Cardiac fibroblast (primary cell): ENCODE results near the gene LRRC63.

Experiments used
- DNase-seq, 2 donors: peaks; one replicate each; pipeline versions ENCODE4 v3.0.0 to v3.0.0-alpha.2; 2010; ENCODE audit warnings: low read depth in 2 of 2
- H3K4me3 ChIP-seq, 2 donors: replicated peaks in 1 of 2; 1 replicate in 1 of 2; 2 replicates in 1 of 2; pipeline ENCODE4 v1.5.1; 2011; ENCODE audit warnings: low read depth in 2 of 2, low read length in 2 of 2, mild to moderate bottlenecking in 2 of 2, moderate library complexity in 1 of 2
- TF ChIP-seq, protein P1 (sequence below): IDR thresholded peaks from one replicate; pipeline ENCODE4 v1.5.1; 2011; ENCODE audit warnings: low read depth, mild to moderate bottlenecking, low read length, inconsistent platforms

The LRRC63 gene

DNA sequence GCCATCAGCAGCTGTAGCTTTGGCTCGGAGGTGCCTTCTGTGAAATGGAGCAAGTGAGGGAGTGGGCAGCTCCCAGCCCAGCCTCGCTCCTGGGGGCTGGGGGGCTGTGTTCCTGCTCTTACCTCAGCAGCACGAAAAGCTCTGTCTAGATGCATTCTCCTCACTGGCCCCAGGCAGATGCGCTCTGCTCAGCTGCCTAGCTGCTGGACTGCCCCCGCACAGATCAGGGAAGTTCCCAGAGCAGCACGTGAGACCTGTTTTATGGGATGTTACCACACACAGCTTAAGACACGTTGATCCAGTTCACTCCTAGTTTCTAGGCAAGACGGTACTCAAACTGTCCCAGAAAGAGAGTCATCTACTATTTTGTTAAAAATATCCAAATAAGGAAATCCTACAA lies 43.4 kb upstream of the LRRC63 start:
- peak; percentile 14 to 41 for DNase-seq
- TF ChIP-seq, protein P1, sequence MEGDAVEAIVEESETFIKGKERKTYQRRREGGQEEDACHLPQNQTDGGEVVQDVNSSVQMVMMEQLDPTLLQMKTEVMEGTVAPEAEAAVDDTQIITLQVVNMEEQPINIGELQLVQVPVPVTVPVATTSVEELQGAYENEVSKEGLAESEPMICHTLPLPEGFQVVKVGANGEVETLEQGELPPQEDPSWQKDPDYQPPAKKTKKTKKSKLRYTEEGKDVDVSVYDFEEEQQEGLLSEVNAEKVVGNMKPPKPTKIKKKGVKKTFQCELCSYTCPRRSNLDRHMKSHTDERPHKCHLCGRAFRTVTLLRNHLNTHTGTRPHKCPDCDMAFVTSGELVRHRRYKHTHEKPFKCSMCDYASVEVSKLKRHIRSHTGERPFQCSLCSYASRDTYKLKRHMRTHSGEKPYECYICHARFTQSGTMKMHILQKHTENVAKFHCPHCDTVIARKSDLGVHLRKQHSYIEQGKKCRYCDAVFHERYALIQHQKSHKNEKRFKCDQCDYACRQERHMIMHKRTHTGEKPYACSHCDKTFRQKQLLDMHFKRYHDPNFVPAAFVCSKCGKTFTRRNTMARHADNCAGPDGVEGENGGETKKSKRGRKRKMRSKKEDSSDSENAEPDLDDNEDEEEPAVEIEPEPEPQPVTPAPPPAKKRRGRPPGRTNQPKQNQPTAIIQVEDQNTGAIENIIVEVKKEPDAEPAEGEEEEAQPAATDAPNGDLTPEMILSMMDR = no peak
- no peak overlapping the region for H3K4me3 ChIP-seq

DNA sequence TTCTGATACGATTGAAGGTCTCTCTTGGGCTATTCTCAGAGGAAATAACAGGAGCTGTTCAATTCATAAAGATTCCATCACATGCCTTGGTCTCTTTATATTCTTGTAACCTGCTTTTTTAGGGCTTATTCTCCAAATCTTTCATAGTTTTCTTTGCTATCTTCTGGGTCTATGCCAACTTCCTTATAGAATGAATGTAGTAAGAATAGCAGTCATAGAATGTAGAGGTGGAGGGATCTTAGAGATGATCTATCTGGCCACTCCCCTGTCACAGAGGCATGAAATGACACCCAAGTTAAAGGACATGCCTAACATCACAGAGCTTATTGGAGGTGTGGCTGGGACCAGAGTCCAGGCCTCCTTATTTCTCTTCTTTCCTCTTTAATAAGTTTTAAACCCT lies 42.9 kb upstream of the LRRC63 start:
- no peak for DNase-seq
- TF ChIP-seq, protein P1 = no peak
- H3K4me3 ChIP-seq = no peak overlapping the region

DNA sequence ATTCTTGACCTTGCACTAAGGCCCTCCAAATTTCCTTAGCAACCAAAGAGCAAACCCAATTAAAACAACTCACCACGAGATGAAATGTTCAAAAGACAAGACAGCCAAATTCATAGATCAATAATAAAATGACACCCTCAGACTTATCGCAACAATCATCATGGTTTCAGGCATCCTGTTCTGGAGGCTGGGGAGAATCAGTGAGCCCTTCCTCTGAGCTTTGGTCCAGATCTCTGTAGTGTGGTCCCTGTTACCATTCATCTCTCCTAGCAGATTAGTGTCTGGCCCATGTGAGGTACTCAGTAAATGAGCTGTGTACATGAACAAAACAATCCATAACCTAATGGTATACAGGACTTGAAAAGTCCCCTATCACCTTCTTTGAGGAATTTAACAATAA lies 42.0 kb upstream of the LRRC63 start:
- no peak overlapping the region for H3K4me3 ChIP-seq
- no peak for DNase-seq
- TF ChIP-seq, protein P1 = no peak

DNA sequence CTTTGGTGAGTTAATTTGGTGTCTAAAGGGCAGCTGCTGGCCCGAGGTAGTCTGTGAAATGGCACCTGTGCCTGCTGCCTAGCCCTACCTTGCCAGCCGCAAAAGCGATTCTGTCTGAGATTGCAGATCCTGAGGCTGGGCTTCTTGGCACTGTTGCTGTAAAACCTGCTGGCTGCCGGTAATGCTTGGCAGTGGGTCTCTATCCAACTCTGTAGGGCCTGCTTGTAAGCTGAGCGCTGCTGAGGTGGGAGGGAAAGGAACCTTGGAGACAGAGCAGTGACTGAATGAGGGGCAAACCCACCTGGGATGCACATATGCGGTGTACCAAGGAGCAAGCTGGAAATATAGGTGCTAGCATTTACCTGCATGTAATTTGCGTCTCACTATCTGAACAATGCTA lies 41.5 kb upstream of the LRRC63 start:
- no peak overlapping the region for H3K4me3 ChIP-seq
- DNase-seq = no peak
- TF ChIP-seq, protein P1 = no peak

DNA sequence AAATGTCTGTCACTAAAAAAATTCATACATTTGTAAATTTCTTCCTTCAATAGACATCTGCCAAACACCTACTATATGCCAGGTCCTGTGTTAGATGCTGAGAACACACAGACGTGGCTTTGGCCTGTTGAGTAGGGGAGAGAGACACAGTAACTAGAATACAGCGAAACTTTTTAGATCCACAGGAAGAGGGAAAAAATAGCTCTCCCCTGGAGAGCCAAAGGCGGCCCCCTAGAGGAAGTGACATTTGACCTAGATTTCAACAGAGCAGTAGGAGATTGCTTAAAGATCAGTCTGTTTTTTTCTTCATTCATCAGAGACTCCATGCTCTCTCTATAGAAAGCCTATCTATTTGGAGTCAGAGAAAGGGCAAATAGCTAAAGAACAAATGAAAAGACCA lies 41.0 kb upstream of the LRRC63 start:
- peak; percentile 44 to 51 for DNase-seq
- no peak overlapping the region for H3K4me3 ChIP-seq
- TF ChIP-seq, protein P1 = no peak

DNA sequence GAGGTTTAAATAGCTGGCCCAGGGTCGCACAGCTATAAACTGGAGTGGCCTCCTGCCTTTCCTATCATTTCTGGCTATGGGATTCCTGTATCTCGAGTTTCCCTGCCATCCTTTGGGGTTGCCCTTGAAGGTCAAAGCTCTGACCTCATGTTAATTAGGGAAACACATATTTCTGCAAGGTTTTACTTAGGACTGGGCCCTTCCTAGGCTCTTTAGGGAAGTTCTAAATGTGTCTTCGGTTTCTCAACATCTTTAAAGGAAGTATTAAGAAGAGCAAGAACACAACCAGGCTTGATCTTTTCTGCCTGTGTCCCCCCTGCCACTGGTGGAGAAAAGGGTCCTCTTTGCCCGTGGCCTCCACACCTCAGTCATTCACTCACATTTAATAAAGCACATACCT lies 40.5 kb upstream of the LRRC63 start:
- DNase-seq = no peak
- no peak overlapping the region for H3K4me3 ChIP-seq

DNA sequence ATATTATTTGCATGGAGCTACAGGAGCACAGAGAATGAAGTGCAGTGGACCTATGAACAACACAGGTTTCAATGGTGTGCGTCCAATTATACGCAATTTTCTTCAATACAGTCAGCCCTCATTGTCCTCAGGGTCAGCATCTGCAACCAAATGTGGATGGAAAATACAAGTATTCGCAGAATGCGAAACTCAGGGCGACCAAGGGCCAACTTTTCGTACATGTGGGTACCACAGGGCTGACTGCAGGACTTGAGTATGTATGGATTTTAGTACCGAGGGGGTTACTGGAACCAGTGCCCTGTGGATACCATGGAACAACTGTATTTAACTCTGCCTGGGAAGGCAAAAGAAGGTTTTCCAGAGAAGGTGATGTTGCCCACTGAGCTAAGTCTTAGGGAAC lies 40.0 kb upstream of the LRRC63 start:
- TF ChIP-seq, protein P1 = no peak
- DNase-seq = no peak
- no peak overlapping the region for H3K4me3 ChIP-seq

More for the DNA sequence above, 40.5 kb upstream of the LRRC63 start:
- TF ChIP-seq, protein P1 = no peak
